Stimulated activated CD8-positive, alpha-beta memory T cell treated with anti-CD3 and anti-CD28 coated beads, Interleukin-7, amount 100 ng/mL, for 1 hour (primary cell): ENCODE results near the gene C1QC.

Experiments used
- DNase-seq, 2 donors: peaks; one replicate each; pipeline ENCODE4 v3.0.0-alpha.2; 2020; ENCODE audit warnings: low read depth in 2 of 2

Gene C1QC

GRCh38 chr1:22680726-22681125, 37.3 kb downstream of the C1QC start:
- no peak for DNase-seq

GRCh38 chr1:22681556-22682276, 38.3 kb downstream of the C1QC start:
- no peak for DNase-seq

DNA sequence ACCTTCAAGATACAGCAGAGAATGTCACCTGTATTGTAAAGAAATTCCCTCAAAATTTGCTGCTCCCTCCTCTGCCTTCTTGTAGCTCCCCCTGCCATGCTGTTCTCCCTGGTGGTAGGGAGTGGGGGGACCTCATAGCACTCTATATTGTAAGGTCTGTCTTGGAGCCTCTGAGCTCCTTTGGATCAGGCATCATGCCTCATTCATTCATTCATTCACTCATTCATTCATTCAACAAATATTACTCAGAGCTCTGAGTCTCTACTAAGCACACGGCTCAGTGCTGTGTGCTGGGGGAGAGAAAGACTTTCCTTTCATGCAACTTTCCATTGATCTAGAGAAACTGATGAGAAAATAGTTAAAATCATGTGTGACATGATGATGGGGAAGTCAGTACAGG, 40.1 kb downstream of the C1QC start:
- DNase-seq: no peak

GRCh38 chr1:22685591-22686059, 42.2 kb downstream of the C1QC start:
- DNase-seq: no peak

DNA sequence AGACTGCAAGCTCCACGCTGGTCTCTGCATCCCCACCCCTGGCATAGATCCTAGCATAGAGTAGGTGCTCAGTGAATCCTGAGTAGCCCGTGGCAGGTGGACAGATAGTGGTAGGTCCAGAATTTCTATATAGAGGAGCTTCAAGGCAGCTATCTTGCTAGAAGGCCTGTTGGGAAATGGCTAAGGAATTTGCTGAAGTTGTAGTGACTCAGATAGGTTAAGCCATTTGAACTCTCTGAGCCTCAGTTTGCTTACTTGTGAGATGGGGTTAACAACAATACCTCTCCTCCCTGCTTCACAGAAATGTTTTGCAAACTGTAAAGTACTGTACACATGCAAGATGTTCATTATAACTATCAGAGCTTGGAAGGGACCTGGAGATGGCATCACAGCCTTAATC, 43.8 kb downstream of the C1QC start:
- DNase-seq: no peak

GRCh38 chr1:22688466-22688865, 45.0 kb downstream of the C1QC start:
- DNase-seq: no peak

- DNase-seq: no peak
Measured at GRCh38 chr1:22689505-22689904, 46.1 kb downstream of the C1QC start.

- no peak for DNase-seq
Measured at GRCh38 chr1:22691031-22691753, 47.8 kb downstream of the C1QC start.

GRCh38 chr1:22694172-22694571, 50.7 kb downstream of the C1QC start:
- DNase-seq: no peak

- DNase-seq: no peak
Measured at GRCh38 chr1:22696610-22697009, 53.2 kb downstream of the C1QC start.
